ENCODE data around the gene MYL12B.
"Not testable (repeated sequence)": the region's sequence is repeated elsewhere in the genome, so short reads cannot be mapped to it uniquely, and the experiment has no call there.

The MYL12B gene

GRCh38 chr18:3261373-3262233 lies at the start of gene MYL12B:
Gene MYL12B, plus strand, starts transcription at chr18:3262133. Its CDS starts 10,766 bp downstream, at chr18:3272899.
- DNase-seq (ENCODE audit: low read depth, low spot score): no peak

- DNase-seq (ENCODE audit: low read depth, low spot score): no peak
Observed at GRCh38 chr18:3212657-3213056, 49.3 kb upstream of the MYL12B start.

- DNase-seq (ENCODE audit: low read depth, low spot score): no peak
Observed at GRCh38 chr18:3213300-3214059, 48.5 kb upstream of the MYL12B start.

- no peak for DNase-seq (ENCODE audit: low read depth, low spot score)
Observed at GRCh38 chr18:3214855-3215637, 46.9 kb upstream of the MYL12B start.

GRCh38 chr18:3216987-3217386 lies 44.9 kb upstream of the MYL12B start:
- no peak for DNase-seq (ENCODE audit: low read depth, low spot score)

GRCh38 chr18:3217948-3218647 lies 43.8 kb upstream of the MYL12B start:
- DNase-seq (ENCODE audit: low read depth, low spot score): no peak

- no peak for DNase-seq (ENCODE audit: low read depth, low spot score)
Observed at GRCh38 chr18:3218819-3219218, 43.1 kb upstream of the MYL12B start.

GRCh38 chr18:3219241-3219630 lies 42.7 kb upstream of the MYL12B start:
- no peak for DNase-seq (ENCODE audit: low read depth, low spot score)

GRCh38 chr18:3219631-3220335 lies 42.1 kb upstream of the MYL12B start, which contains the start of gene MYOM1:
Gene MYOM1, minus strand, starts transcription at chr18:3219968. Its CDS starts 4,745 bp downstream, at chr18:3215223.
- no peak for DNase-seq (ENCODE audit: low read depth, low spot score)

- DNase-seq (ENCODE audit: low read depth, low spot score): not testable (repeated sequence)
Observed at GRCh38 chr18:3220868-3221267, 41.1 kb upstream of the MYL12B start.

- DNase-seq (ENCODE audit: low read depth, low spot score): no peak
Observed at GRCh38 chr18:3221496-3221895, 40.4 kb upstream of the MYL12B start.

GRCh38 chr18:3223356-3223755 lies 38.6 kb upstream of the MYL12B start:
- DNase-seq (ENCODE audit: low read depth, low spot score): no peak

GRCh38 chr18:3224223-3224622 lies 37.7 kb upstream of the MYL12B start:
- no peak for DNase-seq (ENCODE audit: low read depth, low spot score)

- DNase-seq (ENCODE audit: low read depth, low spot score): no peak
Observed at GRCh38 chr18:3225588-3225987, 36.3 kb upstream of the MYL12B start.

GRCh38 chr18:3226048-3226447 lies 35.9 kb upstream of the MYL12B start:
- no peak for DNase-seq (ENCODE audit: low read depth, low spot score)

GRCh38 chr18:3230401-3231334 lies 31.3 kb upstream of the MYL12B start:
- DNase-seq (ENCODE audit: low read depth, low spot score): peak; percentile 63

- DNase-seq (ENCODE audit: low read depth, low spot score): no peak
Observed at GRCh38 chr18:3233004-3233403, 28.9 kb upstream of the MYL12B start.

- no peak for DNase-seq (ENCODE audit: low read depth, low spot score)
Observed at GRCh38 chr18:3233433-3234168, 28.3 kb upstream of the MYL12B start.

GRCh38 chr18:3234457-3234856 lies 27.5 kb upstream of the MYL12B start:
- DNase-seq (ENCODE audit: low read depth, low spot score): no peak
